Hindlimb muscle (tissue), 1 donor: Measurements from ENCODE around the gene CDK5RAP3. TPM values are rescaled to one million over a fixed set of nuclear protein-coding genes. Genes with fewer than 3 reads are reported as not detected.
"Not testable (repeated sequence)": the region's sequence is repeated elsewhere in the genome, so short reads cannot be mapped to it uniquely, and the experiment has no call there.

ENCODE experiments used
- DNase-seq: peaks from one replicate; pipeline ENCODE4 v3.0.0-alpha.2; 2013
- polyA plus RNA-seq: library from polyadenylated mRNA; unstranded; fragments of 120-200 nt; gene quantifications from one replicate; pipeline ENCODE4 v1.2.1, GENCODE V29; 2013; ENCODE audit not compliant: insufficient read length

CDK5RAP3 gene
- polyA plus RNA-seq, 1 donor, result 74.7 TPM

DNA sequence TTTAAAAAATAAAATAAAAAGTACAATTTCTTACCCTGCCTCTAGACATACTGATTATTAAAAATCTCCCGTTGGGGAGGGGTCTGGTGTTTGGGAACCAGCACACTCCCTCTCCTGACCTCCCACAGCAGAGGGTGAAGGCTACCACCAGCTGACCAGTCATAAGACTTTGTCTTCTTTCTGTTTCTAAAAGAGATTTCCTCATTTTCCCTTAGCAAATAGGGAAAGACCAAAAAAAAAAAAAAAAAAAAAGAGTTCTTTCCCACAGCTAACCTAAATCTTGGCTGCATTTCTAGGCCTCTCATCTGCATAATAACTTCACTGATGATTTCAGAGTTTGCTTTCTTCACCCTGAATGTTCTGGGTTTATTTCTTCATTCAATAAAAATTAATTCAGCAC is 30.3 kb downstream of the CDK5RAP3 start:
- no peak for DNase-seq

DNA sequence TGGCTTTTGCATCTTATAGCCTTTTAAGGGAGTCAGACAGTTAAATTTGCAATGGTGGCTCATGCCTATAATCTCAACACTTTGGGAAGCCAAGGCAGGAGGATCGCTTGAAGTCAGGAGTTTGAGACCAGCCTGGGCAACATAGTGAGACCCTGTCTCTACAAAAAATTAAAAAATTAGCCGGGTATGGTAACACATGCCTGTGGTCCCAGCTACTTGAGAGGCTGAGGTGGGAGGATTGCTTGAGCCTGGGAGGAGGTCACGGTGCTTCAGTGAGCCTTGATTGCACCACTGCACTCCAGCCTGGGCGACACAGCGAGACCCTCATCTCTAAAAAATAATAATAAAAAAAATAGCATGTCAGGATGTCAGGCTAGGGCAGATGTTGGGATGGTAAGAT is 30.7 kb downstream of the CDK5RAP3 start:
- not testable (repeated sequence) for DNase-seq

DNA sequence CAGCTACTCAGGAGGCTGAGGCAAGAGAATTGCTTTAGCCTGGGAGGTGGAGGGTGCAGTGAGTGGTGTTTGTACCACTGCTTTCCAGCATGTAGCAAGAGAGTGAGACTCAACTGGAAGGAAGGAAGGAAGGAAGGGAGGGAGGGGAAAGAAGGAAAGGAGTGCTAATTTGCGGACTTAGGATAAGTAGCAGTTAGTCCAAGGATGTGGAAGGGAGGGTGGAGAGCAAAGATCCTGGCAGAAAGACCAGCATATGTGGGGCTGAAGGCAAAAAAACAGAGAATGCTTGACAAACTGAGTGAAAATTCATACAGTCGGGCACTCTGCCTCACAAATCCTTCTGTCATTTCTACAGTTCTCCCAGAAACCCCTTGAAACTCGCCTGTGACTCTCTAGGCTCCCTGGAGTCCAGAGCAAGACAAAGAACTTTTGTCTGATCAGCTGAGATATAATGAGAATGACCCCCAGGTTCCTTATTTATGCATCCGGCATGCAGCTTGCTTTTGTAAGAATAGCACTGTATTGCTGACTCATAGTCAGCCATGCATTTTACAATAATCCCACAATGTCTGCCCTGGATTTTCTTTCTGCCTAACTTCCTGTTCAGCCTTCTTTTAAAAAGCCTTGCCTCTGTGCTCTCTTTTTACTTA is 31.5 kb downstream of the CDK5RAP3 start:
- DNase-seq, result no peak

DNA sequence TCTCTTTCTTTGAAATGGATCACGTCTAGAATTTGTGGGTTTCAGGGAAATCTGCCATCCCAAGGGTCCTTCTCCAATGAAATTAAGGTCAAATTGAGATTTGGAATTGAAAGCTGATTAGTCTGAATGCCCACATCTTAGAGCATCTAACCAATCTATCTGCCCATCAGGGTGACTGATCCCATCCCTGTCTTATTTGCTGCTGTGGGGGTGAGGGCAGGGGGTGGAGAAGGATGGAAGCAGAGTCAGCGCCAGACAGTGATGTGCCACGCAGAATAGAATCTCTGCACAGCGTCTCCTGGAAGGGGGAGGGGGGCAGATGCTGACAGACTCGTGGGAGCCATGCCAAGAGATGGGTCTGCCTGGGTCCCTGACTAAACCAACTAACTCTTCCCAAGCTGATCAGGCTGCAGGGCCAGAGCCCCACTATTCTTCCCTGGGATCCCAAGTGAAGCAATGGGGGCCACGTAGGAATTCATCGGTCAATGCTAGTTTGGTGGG is 32.1 kb downstream of the CDK5RAP3 start:
- DNase-seq, result no peak

DNA sequence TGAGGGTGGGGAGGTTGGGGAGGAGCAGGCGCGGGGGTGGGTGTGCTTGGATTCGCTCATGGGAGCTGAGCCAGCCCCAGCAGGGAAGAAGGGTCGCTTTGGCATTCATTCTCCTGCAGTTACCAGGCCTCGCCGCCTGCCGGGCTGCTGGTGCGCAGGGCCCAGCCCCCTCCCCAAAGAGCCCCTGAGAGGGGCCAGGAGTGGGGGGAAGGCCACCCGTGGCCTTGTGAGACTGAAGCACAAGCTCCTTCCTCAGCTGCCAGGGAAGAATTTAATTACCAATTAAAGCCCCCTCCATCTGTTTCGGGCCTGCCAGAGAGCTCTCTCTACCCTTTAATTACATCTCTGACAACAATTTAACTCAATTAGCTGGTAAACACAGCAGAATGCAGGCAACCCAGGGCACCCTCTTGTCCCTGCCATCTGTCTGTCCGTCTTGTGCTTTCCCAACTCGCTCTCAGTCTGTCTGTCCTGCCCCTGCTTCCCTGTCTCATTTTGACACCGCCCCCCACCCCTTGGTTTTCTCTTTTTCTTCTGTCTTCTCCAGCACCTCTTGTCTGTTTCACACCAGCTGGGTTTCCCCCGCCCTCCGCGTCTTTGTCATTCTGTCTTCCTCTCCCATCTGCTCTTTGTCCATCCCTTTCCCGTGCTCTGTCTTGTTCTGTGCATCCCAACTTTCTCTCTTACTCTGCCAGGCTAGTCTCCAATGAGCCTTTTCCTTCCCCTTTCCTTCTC is 32.7 kb downstream of the CDK5RAP3 start:
- DNase-seq, result no peak

DNA sequence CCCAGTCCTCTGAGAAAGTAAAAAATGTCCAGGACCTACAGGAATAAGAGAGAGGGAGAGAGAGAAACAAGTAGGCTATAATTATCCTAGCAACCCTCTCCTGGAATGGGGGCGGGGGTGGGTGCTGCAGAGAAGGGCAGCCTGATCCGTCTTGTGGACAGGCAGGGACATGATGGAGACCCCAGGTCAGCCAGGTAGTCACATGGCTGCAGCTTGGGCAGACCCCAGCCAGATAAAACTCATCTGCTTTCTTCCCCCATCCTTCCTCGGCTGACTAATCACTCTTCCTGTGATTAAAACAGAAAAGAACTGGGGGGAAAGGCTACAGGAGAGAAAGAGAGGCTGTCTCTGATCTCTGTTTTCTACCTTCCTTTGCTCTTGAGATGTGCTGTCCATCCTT is 34.1 kb downstream of the CDK5RAP3 start:
- DNase-seq, result no peak

DNA sequence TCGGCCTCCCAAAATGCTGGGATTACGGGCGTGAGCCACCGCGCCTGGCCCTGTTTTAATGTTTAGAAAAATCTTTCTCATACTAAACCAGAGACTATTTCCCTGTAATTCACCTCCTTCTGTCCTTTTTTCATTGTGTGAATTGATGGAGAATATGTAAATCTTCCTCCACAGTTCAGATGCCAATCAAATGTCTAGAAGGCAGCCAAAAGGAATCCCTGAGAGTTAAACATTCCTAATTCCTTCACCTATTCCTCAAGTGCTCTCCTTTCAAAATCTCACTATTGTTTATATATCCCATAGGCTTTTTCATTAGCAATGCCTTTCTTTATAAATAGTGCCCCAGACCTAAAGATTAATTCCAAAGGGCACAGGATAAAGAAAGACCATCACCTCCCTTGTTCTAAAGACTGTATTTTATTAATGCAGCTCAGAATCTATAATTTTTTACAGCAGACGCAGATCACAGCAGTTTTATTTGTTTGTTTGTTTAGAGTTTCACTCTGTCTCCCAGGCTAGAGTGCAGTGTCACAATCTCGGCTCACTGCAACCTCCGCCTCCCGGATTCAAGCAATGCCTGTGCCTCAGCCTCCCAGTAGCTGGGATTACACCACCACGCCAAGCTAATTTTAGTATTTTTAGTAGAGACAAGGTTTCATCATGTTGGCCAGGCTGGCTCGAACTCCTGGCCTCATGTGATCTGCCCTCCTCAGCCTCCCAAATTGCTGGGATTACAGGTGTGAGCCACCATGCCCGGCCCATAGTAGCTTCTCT is 36.2 kb downstream of the CDK5RAP3 start:
- DNase-seq, result no peak

DNA sequence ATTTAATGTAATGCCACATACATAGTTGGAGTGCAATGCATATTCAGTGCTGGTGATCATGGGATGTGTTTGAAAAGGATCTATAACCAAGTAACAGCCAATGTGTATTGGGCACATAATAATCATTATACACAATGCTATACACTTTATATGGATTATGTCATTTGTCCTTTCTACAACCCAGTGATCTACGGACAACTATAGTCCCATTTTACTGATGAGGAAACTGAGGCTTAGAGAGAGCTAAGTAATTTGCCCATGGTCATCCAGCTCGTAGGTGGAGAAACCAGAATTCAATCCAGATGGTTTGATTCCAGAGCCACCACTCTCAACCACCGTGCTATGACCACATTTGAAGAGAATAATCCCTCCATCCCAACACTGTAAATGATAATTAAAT is 39.3 kb downstream of the CDK5RAP3 start:
- no peak for DNase-seq

DNA sequence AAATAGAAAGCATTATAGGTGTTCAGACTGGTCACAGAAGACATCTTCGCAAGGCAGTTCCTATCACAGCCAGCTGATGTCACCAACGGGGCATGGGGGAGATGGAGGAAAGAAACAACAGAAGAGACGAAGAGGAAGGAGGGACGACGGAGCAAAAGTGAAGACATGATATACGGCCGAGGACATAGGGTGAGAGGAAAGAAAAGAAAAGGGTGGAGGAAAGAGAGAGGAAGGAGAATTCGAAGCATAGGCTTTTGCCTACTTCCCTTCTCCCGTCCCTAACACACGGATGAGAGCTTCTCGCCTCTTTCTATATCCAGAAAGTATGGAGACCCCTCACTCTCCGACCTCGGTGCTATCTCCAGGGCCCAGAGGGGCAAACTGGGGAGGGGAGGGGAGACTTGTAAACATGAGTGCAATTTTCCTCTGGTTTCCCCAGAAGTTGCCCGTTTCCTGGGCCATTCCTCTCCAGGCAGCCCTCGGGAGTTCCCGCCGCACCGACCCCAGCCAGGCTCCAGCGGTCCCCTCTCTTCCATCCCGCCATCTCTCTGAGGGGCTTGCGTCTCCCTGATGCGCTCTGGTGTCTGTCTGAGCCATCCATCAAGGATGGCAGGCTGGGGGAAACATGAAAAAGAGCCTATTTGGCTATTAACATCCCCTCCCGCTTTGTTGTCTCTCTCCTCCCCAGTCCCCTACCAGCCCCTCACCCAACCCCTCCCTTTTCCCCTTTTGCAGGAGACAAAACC is 40.7 kb downstream of the CDK5RAP3 start:
- no peak for DNase-seq

DNA sequence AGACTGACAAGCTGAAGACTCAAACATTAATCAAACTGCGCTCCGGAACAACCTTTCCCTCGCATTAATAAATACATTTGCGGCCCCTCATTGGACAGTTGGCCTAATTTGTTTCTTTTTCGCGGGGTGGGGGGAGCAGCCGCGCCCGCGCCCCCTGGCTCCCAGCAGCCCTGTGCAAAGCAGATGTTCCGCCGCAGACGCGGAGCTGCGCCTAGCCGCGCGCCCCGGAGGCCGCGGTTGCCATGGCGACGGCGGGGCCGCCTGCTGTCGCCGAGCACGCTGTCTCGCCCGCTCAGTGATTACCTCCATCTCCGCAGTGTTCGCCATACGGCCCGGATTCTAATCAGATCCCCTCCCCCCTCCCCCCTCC is 41.2 kb downstream of the CDK5RAP3 start:
- DNase-seq, result peak; percentile 70

DNA sequence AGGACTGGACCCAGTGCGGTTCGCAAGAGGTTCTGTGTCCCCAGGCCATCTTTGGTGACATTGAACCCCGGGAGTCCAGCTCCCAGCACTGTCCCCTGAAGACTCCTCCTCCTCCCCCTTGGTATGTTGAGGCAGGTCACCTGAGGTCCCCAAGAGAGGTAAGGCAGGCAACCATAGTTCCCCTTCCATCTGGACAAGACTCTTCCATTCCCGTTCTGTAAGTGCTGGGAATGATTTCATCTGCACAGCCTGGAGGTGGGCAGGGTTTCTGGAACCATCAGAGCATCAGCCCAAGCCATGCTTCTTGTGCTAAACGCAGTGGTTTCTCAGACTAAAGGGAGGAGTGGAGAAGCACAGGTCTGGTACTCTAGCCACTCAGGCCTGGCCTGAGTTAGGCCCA is 41.7 kb downstream of the CDK5RAP3 start:
- DNase-seq, result no peak

DNA sequence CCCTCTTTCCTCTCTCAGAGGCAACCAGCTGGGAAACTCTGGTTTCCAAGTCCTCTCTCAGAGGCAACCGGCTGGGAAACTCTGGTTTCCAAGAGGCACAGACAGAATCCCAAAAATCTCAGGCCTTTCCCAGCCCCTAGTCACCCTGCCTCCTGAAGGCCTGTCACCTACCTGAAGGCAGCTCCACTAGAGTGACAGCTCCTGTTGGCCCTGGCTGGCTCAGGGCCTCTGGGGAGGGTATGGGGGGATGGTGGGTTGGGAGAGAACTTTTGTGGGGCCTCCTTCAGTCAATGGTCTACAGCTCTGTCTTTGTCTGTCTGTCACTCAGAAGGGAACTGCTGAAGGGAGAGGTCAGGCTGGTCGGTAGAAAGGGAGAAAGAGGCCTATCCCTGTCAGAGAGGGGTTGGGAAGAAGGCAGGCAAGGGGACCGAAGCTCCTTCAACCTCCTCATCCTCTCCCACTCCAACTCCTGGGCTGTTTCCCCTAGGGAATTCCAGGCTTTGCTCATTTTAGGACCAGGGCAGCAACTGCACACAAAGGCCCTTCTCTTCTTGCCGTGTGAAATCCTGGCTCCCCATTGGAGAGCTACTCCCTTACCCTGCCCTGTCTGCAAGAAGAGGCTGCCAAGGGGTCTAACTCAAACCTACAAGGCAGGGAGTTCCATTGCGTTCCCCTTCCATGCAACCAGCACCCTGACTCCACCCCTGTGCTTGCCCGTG is 43.1 kb downstream of the CDK5RAP3 start:
- DNase-seq, result no peak

DNA sequence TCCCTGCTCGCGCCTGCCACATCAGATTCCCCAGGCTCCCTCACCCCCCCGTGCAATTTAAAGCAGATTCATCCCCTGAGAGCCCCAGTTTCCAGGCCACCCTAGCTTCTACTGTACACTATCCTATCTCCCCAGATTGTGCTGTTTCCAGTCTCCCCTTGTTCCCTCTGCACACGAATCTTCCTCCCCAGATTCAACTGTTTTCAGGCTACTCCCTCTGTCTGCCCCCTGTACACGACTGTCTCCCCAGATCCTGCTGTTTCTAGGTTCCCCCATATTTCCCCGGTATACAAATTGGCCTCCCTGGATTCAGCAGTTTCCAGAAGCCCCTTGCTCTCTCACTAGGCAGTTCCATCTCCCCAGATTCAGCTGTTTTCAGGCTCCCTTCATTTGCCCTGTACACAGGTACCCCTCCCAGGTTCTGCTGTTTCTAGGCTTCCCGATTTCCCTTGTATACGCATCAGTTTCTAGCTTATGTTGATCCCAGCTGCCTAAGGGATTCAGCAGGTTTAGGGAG is 43.7 kb downstream of the CDK5RAP3 start:
- no peak for DNase-seq

DNA sequence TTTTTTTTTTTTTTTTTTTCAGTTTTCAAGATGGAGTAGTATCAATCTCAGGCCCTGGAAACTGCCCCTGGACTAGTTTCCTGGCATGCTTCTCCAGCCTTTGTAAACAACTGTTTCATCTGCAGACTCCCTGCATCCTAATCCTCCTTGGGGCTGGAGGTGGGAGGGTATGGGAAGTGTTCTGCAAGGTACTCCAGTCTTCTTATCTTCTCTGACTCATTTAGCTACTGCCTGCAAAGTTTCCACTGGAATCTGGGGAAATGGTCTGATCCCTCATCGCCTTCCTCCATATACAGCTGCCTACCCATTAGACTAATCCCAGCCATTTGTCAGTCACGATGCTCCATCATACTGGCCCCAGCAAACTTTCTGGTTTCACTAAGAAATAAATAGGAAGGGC is 45.2 kb downstream of the CDK5RAP3 start:
- no peak for DNase-seq

DNA sequence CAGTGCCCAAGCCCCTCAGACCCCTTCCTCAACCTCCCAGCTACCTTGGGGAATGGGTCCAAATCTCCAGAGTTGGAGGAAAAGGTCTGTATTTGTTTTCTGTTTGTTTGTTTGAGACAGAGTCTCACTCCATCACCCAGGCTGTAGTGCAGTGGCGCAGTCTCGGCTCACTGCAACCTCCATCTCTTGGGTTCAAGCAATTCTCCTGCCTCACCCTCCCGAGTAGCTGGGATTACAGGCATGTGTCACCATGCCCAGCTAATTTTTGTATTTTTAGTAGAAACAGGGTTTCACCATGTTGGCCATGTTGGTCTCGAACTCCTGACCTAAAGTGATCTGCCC is 46.9 kb downstream of the CDK5RAP3 start:
- DNase-seq, result not testable (repeated sequence)

DNA sequence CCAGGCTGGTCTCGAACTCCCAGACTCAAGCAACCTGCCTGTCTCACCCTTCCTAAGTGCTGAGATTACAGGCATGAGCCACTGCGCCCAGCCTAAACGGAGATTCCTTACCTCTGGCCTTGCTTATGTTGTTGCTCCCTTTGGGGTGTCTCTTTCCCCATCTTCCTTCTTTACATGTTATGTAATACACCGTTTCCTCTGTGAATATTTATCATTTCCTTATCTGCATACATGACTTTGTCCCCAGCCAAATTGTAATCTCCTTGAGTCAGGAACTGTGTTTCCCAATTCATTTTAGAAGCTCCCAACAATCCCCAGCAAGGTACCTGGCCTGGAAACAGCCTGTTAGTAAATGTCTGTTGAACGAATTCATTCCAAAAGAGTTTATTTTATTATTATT is 51.0 kb downstream of the CDK5RAP3 start:
- no peak for DNase-seq

DNA sequence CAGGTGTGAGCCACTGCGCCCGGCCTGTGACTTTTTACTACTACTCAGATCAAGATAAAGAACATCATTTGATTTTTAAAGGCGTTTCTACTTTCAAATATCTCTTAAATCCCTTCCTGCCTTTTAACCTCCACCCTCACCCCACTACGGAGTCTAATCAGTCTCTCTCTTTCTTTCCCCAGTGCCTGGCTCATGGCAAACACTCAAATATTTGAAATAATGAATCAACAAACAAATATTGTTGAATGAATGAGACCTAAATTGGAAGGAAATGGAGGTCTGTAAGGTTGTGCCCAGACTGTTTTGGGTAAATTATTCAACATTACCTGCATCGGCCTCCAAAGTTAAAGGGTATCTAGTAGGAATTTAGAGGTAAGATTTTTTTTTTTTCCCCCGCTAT is 52.0 kb downstream of the CDK5RAP3 start:
- DNase-seq, result no peak

DNA sequence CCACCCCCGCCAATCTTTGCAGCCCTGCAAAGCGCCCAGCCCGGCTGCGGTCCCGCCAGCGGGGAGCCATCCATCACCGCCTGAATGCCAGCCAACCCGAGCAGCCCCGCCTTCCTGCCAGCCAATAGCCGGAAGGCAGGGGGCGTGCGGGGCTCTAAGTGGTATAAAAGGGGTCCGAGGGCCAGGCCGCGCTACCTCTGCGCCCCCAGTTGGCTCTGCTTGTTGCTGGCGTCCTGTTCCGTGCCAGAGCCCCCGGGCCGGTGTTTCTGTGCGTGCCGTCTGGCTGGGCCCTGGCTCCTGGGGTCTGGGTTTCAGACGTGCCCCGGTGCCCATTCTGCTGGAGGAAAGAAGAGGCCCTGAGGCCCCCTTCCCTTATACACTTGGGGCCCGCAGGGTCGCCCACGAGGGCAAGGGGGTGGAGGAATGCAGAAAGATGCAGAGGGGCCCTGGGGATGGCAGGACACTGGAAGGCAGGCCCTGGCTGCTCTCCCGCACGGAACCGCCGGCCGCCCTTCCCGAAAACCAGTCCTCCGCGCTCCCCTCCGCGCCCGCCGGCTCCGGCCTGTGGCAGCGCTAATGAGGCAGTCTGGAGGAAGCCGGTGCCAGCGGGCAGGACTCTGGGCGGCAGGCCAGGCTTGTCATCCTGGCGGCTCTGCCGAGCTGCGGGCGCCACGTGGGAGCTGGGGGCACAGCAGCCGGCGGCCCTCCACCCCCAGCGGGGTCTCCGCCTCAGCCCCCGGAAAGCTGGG is 52.7 kb downstream of the CDK5RAP3 start:
- peak; percentile 62 for DNase-seq

DNA sequence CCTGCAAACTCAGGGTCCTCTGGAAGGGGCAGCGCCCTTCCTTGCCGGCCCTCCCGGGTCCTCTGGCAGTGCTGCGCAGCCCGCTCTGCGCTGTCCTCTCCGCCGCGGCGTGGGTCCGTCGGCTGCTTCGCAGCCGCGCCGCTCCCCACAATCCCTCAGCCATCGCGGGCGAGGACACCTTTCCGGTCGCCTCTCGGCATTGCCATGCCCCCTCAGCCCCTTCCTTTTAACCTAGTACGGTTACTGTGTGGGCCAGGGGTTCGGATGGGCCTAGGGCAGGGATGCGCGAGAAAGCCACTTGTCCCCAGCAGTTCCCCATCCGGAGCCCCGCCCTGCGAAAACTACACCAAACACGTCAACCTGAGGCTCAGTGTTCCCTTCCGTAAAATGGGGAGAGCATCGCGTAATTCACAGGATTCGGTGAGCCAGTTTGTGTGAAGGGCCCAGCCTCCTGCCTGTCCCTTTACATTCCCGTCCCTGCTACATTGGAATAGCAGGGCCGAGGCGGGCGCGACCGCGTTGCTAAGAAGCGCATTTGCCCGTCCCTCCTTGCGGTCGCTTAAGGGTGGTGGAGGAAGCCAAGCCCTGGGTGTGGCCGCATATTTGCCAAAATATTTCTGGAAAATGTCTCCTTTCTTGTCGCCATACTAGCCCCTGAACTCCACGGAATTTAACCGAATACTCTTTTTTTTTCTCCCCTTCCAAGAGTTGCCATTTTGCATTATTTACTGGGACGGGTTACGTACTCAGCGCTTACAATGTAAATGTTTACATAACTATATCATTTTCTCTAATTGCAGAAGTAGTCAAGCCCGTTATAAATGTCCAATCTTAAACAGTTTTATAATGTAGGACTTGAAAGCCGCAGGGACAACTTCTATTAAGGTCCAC is 53.5 kb downstream of the CDK5RAP3 start:
- no peak for DNase-seq
